Ammon's horn (tissue), 1 donor: ENCODE measurements around the gene TUBB2B.

Experiments
- DNase-seq: peaks from one replicate; pipeline ENCODE4 v3.0.0-alpha.2; 2016; ENCODE audit warnings: low spot score

TUBB2B gene

GRCh38 chr6:3227363-3228045 is at the start of gene TUBB2B:
TUBB2B (minus strand) TSS chr6:3227653; CDS start chr6:3227543, 110 bp downstream.
- DNase-seq, result peak; percentile 71

GRCh38 chr6:3277251-3277650 is 49.8 kb upstream of the TUBB2B start:
- no peak for DNase-seq

- DNase-seq, result no peak
Observed at GRCh38 chr6:3276174-3277167, 49.0 kb upstream of the TUBB2B start.

GRCh38 chr6:3273707-3274521 is 46.5 kb upstream of the TUBB2B start:
- DNase-seq, result no peak

GRCh38 chr6:3272911-3273547 is 45.6 kb upstream of the TUBB2B start:
- no peak for DNase-seq

- DNase-seq, result no peak
Observed at GRCh38 chr6:3271756-3272155, 44.3 kb upstream of the TUBB2B start.

GRCh38 chr6:3270258-3270657 is 42.8 kb upstream of the TUBB2B start:
- no peak for DNase-seq

GRCh38 chr6:3269281-3269975 is 42.0 kb upstream of the TUBB2B start:
- no peak for DNase-seq

- no peak for DNase-seq
Observed at GRCh38 chr6:3268680-3269079, 41.2 kb upstream of the TUBB2B start.

GRCh38 chr6:3267162-3267561 is 39.7 kb upstream of the TUBB2B start:
- DNase-seq, result no peak

GRCh38 chr6:3266170-3266569 is 38.7 kb upstream of the TUBB2B start:
- no peak for DNase-seq

- no peak for DNase-seq
Observed at GRCh38 chr6:3265671-3266070, 38.2 kb upstream of the TUBB2B start.

GRCh38 chr6:3264356-3264755 is 36.9 kb upstream of the TUBB2B start:
- DNase-seq, result no peak

GRCh38 chr6:3263096-3263495 is 35.6 kb upstream of the TUBB2B start:
- DNase-seq, result no peak

GRCh38 chr6:3261921-3262320 is 34.5 kb upstream of the TUBB2B start:
- DNase-seq, result no peak

GRCh38 chr6:3261518-3261820 is 34.0 kb upstream of the TUBB2B start:
- DNase-seq, result no peak

- DNase-seq, result no peak
Observed at GRCh38 chr6:3260772-3261517, 33.5 kb upstream of the TUBB2B start.

GRCh38 chr6:3260296-3260695 is 32.8 kb upstream of the TUBB2B start:
- no peak for DNase-seq

GRCh38 chr6:3259491-3259958 is 32.1 kb upstream of the TUBB2B start:
- DNase-seq, result peak; percentile 69

- peak; percentile 94 for DNase-seq
Observed at GRCh38 chr6:3258720-3259490, 31.5 kb upstream of the TUBB2B start, which contains the start of gene PSMG4. PSMG4 (plus strand) TSS chr6:3258947; CDS start chr6:3259023, 76 bp downstream.
